NCI-H446 (cell line): Measurements from ENCODE around the gene APOL2.
"Not testable (repeated sequence)": the region's sequence is repeated elsewhere in the genome, so short reads cannot be mapped to it uniquely, and the experiment has no call there.

ENCODE experiments used
- DNase-seq, 2 experiments: peaks; one replicate each; lab custom pipeline; 2025; lab: John Stamatoyannopoulos, UW

Gene APOL2

GRCh38 chr22:36262307-36262706 is 23.0 kb upstream of the APOL2 start:
- DNase-seq, result not testable (repeated sequence)

DNA sequence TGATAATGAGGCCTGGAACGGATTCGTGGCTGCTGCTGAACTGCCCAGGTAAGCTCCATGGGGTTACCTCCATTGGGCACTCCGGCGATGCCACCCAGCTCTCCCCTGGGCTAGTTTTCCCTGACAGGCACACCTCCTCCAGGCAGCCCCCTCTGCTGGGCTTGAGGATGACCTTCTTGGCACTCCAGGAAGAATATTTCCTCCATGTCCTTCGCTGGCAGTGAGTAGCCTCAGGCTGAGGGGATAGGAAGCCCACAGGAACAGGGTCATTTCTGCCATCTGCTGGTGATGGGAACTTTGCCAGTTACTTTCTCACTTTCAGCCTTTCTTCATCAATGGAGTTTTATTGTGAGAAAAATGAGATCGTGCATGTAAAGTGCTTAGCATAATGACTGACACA is 22.3 kb upstream of the APOL2 start:
- DNase-seq, result not testable (repeated sequence)

GRCh38 chr22:36259615-36260300 is 20.4 kb upstream of the APOL2 start:
- DNase-seq, result no peak

GRCh38 chr22:36258701-36259614 is 19.6 kb upstream of the APOL2 start:
- DNase-seq, result no peak

- DNase-seq, result no peak
Observed at GRCh38 chr22:36257948-36258670, 18.8 kb upstream of the APOL2 start.

GRCh38 chr22:36257308-36257707 is 18.0 kb upstream of the APOL2 start:
- no peak for DNase-seq

DNA sequence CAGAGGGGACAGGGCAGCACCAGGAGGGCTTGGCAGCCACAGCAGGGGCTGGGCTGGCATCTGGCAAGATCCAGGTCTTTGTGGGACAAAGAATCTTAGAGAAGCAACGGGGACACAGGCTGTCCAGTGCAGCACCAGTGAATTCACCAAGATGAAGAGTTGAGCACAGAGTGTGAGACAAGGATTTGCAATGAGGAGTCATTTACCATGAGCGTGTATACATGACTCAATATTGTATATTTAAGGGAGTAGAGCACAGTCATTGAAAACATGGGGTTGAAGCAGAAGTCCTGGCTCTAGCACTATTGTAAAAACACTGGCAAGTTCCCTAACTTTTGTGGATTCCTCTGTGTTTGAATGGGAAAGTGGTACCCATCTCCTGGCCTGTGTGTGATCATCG is 17.2 kb upstream of the APOL2 start:
- DNase-seq, result no peak

GRCh38 chr22:36255572-36255971 is 16.2 kb upstream of the APOL2 start:
- DNase-seq, result not testable (repeated sequence)

DNA sequence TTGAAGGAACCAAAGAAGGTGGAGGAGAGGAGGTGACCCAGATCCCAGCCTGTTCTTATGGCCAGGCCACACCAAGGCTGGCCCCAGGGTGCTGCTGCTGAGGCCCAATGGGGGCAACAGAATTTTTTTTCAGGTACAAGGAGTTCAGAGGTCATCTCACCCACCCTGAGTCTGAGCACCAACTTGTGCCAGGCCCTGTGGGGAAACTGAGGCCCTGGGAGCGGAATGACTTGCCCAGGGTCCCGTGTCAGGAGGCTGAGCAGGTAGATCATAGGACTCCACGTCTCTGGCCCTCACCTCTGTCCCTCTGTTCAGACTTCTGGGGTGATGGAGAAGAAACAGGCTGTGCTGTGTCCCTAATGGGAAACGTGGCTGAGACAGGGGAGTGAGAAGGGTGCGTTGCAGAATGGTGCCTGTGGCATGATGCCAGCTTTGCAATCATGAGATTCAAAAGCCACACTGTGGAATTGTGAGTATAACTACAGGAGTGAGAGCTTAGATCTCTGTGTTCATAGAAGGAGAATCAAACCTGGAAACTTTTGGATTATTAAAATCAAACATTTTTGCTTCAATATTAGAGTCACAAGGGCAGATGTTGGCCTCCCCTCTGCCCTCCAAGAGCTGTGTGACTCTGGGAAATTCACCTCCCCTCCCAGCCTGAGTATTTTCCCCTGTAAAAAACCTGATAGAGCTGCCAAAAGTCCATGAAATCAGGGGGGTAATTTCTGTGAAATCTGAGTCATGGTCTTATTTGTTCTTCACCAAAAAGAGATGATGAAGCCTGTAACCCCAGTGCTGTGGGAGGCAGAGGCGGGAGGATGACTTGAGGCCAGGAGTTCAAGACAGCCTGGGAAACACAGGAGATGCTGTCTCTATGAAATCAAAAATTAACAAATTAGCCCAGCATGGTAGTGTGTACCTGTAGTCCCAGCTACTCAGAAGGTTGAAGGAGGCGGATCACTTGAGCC is 14.5 kb upstream of the APOL2 start:
- DNase-seq, result peak in 1 of 2 experiments; percentile 23

DNA sequence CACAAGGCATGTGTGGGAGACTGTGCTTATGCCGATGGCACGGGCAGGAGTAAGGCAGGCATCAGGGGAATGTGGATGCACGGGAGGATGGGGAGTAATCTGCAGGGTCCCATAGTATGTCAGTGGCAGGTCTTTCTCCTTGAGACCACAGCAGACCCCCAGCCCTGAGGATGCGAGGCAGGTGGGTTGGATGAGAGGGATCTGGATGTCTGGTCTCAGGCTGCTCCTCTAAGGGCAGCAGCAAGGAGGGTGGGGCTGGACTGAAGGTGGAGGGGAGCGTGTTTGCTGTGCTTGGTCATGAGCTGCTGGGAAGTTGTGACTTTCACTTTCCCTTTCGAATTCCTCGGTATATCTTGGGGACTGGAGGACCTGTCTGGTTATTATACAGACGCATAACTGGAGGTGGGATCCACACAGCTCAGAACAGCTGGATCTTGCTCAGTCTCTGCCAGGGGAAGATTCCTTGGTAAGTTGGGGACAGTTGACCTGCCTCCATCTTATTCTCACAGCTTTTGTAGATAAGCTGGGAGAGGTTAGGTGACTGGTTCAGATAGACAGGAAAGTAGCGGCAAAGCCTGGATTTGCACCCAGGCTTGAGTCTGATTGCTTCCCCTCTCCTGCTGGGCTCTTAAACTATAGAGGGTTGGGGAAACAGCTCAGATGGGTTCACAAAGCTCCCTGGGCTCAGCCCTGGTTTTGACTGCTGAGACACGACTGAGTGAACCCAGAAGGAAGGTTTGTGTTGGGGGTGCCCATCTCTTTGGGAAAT is 13.6 kb upstream of the APOL2 start, which contains the start of gene APOL1:
TSS of gene APOL1 (plus strand) at position 380 of the 769 bp plus-strand sequence. CDS start 1,823 bp downstream, outside the sequence.
- DNase-seq, result no peak

- not testable (repeated sequence) for DNase-seq
Observed at GRCh38 chr22:36251979-36252608, 12.8 kb upstream of the APOL2 start.

DNA sequence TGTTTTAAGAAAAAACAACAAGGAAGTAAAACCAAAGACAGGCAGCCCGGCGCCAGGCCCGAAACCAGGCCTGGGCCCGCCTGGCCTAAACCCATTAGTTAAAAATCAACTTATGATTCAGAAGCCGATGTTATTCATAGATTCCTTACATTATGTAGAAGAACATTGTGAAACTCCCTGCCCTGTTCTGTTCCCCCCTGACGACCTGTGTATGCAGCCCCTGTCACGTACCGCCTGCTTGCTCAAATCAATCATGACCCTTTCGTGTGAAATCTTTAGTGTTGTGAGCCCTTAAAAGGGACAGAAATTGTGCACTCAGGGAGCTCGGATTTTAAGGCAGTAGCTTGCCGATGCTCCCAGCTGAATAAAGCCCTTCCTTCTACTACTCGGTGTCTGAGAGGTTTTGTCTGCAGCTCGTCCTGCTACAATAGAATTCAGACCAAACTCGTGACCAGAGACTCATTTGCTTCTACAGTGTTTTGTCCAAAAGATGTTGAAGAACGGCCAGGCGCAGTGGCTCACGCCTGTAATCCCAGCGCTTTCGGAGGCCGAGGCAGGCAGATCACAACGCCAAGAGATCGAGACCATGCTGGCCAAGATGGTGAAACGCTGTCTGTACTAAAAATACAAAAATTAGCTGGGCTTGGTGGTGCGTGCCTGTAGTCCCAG is 11.1 kb upstream of the APOL2 start:
- not testable (repeated sequence) for DNase-seq

GRCh38 chr22:36249160-36249559 is 9.8 kb upstream of the APOL2 start:
- no peak for DNase-seq

GRCh38 chr22:36247955-36248354 is 8.6 kb upstream of the APOL2 start:
- no peak for DNase-seq

DNA sequence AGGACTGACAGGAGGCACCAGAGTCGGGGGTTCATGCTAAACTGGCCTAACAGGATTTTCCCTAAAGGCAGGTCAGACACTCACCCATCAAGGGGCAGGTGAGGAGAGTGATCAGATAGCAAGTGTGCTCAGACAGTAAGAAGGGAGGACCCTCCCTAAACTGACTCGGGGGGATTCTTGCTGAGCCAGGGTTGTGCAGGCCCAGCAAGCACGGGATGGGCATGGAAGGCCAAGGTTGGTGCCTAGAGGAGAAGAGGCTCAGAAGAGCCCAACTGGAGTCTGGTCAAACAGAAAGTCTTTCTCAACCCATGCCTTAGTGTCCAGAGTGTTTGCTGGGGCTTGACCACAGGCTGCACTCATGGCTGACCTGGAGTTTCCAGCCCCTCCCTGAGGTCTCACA is 7.4 kb upstream of the APOL2 start:
- no peak for DNase-seq

- no peak for DNase-seq
Observed at GRCh38 chr22:36245805-36246356, 6.6 kb upstream of the APOL2 start.

GRCh38 chr22:36244522-36245391 is 5.4 kb upstream of the APOL2 start:
- DNase-seq, result peak in 1 of 2 experiments; percentile 57

- peak in 1 of 2 experiments; percentile 40 for DNase-seq
Observed at GRCh38 chr22:36243986-36244385, 4.7 kb upstream of the APOL2 start.
